ENCODE data around the gene DGKD.

DGKD gene

DNA sequence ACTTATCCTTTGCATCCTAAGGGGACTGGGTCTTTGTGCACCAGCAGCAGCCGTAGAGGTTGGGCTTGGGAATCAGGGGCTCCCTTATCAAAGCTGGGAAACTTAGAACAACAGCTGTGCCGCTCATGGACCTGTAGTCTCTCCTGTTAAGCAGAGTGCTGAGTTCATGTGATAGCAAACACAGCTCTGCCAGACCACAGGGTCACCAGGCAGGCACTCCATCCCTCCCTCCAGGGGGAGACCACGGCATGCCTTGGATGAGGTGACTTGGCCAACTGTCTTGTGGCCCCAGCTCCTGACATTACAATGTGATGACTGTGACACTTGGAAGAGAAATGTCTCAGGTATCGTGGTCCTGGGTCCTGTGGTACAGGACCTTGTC is 60.0 kb downstream of the DGKD start:
- DNase-seq, result peak; percentile 22

- DNase-seq, result peak; percentile 66
Measured at GRCh38 chr2:233414777-233415570, 60.7 kb downstream of the DGKD start.

- DNase-seq, result no peak
Measured at GRCh38 chr2:233416199-233416598, 61.9 kb downstream of the DGKD start.

DNA sequence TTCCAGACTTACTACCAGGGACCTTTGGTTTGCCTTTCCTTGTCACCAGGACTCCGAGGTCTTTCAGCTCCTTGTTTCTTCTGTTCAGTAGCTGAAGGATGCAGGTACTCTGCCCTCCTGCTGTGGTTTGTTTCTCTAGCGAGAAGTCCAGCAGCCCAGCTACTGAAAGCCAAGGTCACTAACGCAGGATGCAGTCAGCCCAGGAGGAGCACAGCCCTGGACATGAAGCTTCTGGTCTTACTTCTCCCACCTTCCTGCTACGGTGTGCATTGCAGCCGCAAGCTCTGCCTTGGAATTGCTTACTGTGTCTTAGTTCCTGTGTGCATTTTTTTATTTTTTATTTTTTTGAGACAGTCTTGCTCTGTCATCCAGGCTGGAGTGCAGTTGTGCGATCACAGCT is 62.4 kb downstream of the DGKD start:
- no peak for DNase-seq

- DNase-seq, result no peak
Measured at GRCh38 chr2:233417282-233417681, 63.0 kb downstream of the DGKD start.

- DNase-seq, result no peak
Measured at GRCh38 chr2:233418052-233418760, 63.9 kb downstream of the DGKD start.

GRCh38 chr2:233418761-233419546 is 64.7 kb downstream of the DGKD start:
- DNase-seq, result no peak

DNA sequence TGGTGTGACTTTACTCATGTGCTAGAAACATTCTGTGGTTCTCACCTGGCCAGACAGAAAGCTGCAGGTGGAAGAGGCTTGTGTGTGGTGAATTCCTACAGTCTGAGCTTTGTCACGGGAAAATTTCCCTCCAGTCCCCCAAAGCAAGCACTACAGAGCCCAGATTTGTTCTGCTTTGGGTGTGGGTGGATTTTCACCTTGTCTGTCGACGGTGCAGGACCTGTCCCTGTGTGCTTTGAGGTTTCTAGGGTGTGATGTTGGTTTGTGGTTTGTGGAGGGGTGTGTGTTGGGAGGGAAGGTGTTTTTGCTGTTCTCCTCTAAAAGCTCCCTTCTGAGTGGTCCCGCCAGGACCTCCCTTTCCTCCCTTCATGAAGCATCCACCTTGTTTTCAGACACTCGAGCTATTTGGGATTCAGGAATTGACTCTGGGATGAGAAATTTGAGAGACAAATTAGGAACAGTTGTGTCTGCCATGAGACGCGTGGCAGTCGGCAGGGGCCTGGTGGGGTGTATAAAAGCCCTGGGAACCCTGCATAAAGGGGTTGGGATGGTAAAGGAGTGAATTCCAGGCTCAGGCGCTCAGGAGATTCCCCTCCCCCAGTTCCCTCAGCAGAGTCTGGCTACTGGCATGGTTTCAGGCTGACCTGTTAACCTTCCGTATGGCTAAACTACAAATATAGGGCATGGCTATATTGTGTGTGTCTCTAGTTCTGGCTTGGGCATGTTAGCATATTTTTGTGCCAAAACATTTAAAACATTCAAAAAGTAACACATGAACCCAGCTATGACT is 65.5 kb downstream of the DGKD start:
- no peak for DNase-seq

GRCh38 chr2:233421091-233421816 is 67.0 kb downstream of the DGKD start:
- DNase-seq, result no peak

DNA sequence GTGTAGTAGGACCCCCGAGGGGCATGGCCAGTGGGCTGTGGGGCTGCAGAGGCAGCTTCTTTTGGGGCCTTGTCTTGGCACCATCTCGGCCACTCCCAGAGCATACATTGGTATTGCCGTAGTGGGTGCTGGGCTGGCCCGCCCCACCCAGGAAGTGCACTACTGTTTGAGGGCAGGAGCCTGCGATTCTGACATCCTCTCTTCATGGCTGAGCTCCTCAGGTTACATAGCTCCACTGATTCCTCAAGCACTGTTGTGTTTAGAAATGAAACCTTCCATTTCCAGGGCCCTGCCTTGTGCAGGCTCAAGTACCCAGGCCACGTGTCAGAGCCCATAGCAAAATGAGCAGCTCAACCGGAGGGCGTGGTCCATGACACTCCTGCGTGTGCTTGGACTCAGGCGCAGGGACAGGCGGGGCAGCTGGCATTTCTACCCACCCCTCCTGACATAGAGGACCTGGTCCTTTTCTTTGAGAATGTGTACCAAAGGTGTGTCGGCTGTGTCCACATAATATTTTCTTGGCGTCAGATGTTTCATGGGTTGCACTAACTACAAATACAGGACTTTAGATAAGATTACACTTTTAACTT is 67.9 kb downstream of the DGKD start:
- no peak for DNase-seq

- no peak for DNase-seq
Measured at GRCh38 chr2:233422649-233423551, 68.6 kb downstream of the DGKD start.

DNA sequence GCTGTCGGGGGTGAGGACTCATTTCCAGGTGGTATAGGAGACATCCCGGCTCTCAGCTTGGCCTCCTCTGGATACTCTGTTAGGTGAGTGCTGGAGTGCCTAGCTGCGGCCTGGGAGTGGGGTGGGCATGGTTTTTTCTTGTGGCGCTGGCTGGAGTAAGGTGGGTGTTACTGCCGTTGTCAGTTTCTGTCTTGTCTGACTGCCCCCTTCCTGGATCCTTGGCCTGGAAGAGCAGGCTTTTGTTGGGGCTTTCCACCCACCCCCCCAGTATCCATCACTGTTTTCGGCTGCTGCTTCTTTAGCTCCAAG is 69.2 kb downstream of the DGKD start:
- DNase-seq, result no peak

- no peak for DNase-seq
Measured at GRCh38 chr2:233424154-233424951, 70.1 kb downstream of the DGKD start.

GRCh38 chr2:233426619-233427342 is 72.5 kb downstream of the DGKD start:
- DNase-seq, result peak; percentile 94

GRCh38 chr2:233428008-233428407 is 73.7 kb downstream of the DGKD start:
- DNase-seq, result no peak

- no peak for DNase-seq
Measured at GRCh38 chr2:233428438-233428837, 74.1 kb downstream of the DGKD start.

- DNase-seq, result no peak
Measured at GRCh38 chr2:233429175-233429897, 75.0 kb downstream of the DGKD start.

- DNase-seq, result peak; percentile 64
Measured at GRCh38 chr2:233430081-233430480, 75.8 kb downstream of the DGKD start.

DNA sequence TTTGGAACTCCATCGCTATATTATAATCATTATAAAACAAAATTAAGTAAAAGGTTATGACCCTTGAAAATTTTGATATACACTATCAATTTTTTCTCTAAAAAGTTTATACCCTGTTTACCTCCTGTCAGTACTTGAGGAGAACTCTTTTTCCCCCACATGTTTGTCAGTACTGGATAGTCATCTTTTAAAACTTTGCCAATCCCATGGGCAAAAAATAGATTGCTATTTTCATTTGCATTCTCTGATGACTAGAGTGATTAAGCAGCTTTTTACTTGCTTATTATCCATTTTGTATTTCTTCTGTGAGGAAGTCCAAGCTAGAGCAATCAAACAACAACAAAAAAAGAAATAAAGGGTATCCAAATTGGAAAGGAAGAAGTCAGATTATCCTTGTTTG is 76.4 kb downstream of the DGKD start:
- DNase-seq, result no peak
